Renal cortical epithelial cell (primary cell): ENCODE data around the gene RNASEL. TPM values are rescaled to one million over a fixed set of nuclear protein-coding genes. Genes with fewer than 3 reads are reported as not detected.

Source experiments
- DNase-seq: peaks from one replicate; pipeline ENCODE4 v3.0.0-alpha.2; 2011; ENCODE audit warnings: low read depth
- total RNA-seq: library from RNA; depleted of rRNA; stranded (reverse); fragments of >200 nt; gene quantifications from 2 replicates; pipeline ENCODE4 v1.2.3, GENCODE V29; 2014

RNASEL gene
- total RNA-seq, 1 donor from 2014 or later: 16.0 TPM

GRCh38 chr1:182621906-182622305 is 32.9 kb upstream of the RNASEL start:
- no peak for DNase-seq

DNA sequence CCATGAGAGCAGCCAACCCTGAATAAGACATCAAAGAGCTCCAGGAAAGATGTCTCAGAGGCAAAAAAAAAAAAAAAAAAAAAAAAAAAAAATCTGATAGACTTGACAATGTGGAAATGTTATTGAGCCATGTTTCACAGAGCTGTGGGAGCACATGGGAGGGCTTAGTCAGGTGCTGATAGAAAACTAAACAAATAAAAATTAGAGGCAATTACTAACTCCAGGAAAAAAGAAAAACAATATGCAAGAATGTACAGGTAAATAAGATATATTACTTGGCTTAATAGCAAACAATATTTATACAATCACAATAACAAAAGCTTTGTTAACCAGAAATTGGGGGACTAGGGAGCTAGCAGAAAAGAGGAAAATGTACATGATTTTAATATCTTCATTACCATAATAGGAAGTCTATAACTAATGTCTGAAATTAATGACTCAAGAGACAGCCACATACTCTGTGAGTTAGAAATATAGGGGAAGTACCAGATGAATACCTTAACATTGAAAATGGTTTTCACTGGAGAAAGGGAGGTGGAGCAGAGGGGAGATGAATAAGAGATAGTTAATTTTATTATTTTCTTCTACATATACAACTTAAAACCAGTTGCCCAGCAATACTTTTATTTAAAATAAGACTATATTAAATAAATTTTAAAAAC is 32.0 kb upstream of the RNASEL start:
- DNase-seq: no peak

GRCh38 chr1:182617734-182618351 is 28.8 kb upstream of the RNASEL start:
- DNase-seq: peak; percentile 43

DNA sequence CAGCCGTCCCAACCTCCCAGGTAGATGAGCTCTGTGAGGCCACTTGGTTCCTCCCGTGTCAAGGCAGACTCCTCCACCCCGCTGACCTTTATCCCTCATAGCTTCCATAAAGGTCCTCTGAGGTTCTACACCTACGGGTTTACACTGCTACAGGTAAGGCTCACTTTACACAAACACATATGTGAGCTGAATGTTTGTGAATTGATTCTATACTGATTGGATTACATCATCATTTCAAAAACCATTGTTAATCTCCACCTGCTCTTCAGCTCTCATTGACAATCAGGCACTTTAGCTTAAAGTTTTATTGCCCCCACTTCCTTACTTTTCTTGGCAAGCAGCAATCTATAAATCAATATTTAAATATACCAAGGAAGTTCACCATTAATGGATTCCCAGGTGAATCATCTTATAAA is 28.0 kb upstream of the RNASEL start:
- no peak for DNase-seq

DNA sequence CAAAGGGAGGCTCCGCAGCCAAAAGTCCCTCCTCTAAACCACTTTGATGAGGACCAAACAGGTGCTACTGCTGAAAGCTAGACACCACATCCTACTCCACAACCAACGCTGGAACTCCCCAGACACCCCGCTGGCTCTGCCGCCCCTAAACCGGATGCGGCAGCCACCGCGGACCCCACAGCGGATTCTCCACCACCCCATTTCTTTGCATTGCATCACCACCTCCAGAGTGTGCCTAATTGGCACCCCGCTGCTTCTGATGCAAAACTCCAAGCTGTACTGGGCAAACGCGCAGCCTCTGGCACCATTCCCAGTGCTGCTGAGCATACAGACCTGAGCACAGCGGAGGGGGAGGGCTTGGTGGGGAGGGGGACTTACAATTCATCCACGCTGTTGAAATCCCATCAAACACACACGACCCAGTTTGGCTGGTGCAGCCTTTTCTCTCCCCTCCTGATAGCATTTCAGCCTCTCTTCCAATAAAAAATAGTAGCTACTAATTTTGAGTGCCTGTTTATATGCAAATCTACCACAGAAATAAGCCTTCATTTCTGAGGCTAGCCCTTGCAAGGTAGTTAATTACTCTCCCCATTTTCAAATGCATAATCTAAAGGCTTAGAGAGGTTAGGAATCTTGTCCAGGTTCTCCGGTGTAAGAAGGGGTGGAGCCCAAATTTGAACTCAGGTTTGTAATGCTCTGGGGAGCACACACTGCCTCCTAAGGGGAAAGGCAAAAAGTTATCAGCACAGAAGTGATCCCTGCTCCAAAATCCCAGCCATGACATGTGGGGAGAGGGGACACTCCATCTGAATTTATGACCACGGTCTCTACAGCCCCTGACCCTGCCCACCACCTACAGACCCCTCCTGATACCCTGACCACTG is 27.3 kb upstream of the RNASEL start:
- DNase-seq: peak; percentile 25

DNA sequence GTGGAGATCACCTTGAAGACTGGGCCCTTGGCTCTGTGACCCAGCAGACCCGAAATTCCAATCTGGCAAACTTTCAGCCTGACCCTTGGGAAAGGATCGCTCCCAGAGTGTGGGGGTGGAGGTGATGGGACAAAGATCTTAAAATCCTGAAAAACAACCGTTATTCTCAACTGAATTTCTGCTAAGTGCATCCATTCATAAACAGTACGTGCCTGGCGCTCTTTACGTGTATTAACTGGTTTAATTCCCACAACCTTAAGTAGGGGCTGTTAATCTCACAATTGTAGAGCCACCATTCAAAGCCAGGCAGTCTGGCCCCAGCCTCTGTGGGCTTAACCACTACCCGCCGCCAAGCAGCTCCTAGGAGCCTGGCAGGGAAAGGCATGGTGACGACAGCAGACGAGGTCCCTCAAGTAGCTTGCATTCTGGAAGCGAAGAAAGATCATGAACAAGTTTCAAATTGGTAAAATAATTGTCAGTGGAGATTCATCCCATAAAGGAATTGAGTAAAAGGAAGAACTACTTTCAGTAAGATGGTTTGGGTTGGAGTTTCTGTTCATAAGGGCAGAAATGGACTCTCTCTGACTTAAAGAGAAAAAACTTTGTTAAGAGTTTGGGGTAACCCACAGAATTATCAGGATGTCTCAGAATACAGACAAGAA is 26.5 kb upstream of the RNASEL start:
- no peak for DNase-seq

- peak; percentile 54 for DNase-seq
These were observed 25.9 kb upstream of the RNASEL start for GRCh38 chr1:182614796-182615454.

DNA sequence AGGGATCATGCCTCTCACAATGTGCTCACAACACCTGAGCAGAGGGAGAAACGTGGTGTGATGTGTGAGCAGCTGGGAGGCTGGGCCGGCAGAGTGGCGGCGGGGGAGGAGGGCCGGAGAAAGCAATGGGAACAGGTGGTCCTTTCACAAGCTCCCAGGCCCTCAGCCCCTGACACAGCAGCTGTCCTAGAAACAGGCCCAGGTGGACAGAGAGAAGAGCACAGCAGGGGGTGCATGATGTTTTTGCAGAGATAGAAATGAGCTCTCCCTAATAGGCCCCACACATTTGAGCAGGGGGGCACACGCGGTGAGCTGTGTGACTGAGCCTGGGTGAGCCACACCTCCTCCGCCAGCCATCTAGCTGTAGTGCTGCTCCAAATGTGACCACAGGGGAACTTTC is 22.7 kb upstream of the RNASEL start:
- no peak for DNase-seq

DNA sequence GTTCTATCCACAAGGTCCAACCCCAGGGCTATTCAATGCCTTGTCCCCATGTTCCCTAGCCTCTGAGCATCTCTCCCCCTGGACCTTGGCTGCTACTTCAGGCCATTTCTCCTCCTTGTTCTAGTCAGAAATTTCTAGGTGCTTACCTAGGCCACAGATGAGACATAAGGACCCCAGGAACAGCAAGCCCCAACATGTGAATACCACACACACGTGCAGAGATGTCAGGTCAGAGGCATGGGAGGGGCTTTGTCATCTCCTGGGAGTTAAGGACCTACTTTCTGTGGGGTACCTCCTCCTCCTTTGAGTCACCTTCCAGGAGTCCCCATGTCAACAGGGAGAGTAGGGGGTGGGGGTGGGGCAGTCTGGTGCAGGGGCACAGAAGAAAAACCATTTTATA is 22.3 kb upstream of the RNASEL start:
- DNase-seq: no peak

- no peak for DNase-seq
These were observed 21.6 kb upstream of the RNASEL start for GRCh38 chr1:182610606-182611194.

- no peak for DNase-seq
These were observed 20.0 kb upstream of the RNASEL start for GRCh38 chr1:182608845-182609610.

DNA sequence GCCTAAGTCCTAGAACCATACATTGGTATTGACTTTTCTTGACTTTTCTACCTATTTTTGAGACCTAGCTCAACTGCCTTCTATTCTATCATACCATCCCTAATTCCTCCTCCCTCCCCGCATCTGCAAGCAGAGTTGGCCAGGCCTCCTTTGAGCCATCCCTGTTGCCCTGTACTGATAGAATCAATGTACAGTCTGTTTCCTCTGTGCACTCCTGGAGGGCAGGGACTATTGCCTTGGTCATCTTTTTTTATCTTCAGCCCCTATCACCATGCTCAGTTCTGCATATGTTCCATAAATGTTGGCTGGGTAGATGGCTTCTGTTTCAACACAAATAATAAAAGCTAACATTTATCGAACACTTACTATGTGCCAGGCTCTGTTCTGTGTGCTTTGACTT is 19.2 kb upstream of the RNASEL start:
- DNase-seq: no peak

GRCh38 chr1:182607566-182607965 is 18.5 kb upstream of the RNASEL start:
- no peak for DNase-seq

- DNase-seq: peak; percentile 53
These were observed 15.4 kb upstream of the RNASEL start, which contains the start of gene RGS16 for GRCh38 chr1:182604175-182605164. RGS16 (minus strand) TSS chr1:182604389; CDS start chr1:182604259, 130 bp downstream.

DNA sequence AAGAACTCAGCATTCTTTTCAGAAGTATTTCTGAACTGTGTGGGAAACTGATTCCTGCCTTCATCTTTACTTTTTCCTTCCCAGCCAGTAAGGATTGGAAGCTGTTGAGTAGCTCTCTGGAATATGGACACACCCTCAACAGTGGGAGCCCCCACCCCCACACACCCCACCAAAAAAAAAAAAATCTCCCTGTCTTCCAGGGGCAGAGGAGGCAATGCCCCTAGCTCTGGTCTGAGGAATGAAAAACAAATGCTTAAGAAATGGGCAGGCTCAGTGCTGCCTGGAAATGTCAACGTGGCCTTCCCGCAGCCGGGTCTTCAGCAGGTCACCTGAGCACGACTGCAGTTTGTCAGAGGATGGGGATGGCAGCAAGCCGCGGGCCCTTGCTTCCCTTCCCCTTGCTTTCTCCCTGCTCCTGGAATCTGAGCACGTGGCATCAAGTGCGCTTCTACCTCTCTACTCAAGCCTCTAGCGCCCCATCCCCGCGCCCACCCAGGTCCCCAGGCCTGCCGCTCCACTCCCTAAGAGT is 14.7 kb upstream of the RNASEL start:
- no peak for DNase-seq

DNA sequence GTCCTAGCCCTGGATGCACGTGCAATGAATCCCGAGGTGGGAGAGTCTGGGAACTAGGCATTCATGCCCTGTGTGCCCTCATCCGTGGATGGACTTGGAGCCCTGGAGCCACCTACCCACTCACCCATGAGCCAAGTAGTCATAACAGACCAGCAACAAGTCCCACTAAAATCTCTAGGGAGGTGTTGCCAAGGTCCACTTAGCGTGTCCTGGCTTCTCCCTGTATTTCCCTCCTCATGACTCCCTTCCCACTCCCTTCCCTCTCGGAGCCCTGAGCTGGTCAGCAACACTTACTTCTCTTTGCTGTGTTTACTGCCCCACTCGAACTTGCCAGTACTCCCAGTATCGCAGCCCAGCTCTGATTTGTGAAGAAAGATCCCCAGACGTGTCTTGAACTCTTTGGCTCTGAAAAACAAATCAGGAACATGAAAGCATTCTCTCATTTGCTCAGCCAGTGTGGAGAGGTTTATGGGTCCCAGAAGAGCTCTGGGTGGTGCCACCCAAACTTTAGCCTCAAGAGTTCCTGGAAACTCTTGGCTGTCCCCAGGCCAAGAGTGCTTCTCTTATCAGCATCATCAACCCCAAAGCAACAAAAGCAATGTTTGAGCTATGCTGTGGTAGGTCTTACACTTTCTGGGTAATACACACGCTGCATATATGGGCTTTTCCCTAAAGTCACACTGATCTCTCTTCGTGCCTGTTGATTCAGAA is 14.0 kb upstream of the RNASEL start:
- peak; percentile 43 for DNase-seq

DNA sequence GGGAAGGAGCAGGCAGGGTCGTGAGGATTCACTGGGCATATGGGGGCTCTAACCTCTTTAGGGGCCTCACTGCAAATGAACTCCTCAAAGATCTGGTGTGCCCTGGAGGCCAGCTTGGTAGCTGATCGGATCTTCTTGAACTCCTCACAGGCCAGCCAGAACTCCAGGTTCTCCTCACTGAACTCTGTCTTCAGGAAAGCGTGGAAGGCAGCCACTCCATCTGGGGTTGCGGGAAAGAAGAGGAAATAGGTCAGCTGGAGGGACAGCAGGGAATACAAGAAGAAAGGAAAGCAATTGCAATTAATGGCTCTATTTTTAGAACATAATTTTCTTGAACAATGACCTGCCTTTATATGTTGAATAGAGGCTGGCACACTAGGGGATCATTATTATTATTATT is 12.9 kb upstream of the RNASEL start:
- no peak for DNase-seq

- DNase-seq: peak; percentile 67
These were observed 12.3 kb upstream of the RNASEL start for GRCh38 chr1:182601416-182601786.
